Liver (tissue), 9 donors: ENCODE data around the gene TBC1D5. TPM values are rescaled to one million over a fixed set of nuclear protein-coding genes. Genes with fewer than 3 reads are reported as not detected.

Experiments used
- DNase-seq: peaks from one replicate; pipeline ENCODE4 v3.0.0-alpha.2; 2017; ENCODE audit warnings: low spot score
- H3K27ac ChIP-seq, 2 donors: one replicate each; pipeline ENCODE4 v1.7.0; 2013; ENCODE audit warnings: inconsistent platforms in 2 of 2, low read length in 2 of 2, control low read depth in 1 of 2, low read depth in 1 of 2, mild to moderate bottlenecking in 1 of 2
- H3K27me3 ChIP-seq, 4 donors: one replicate each; pipeline versions ENCODE4 v1.6.1 to v1.7.0; 2013; ENCODE audit warnings: low read length in 3 of 4, inconsistent platforms in 1 of 4, mild to moderate bottlenecking in 1 of 4, moderate library complexity in 1 of 4; ENCODE audit not compliant: control insufficient read depth in 4 of 4, insufficient read depth in 4 of 4
- H3K36me3 ChIP-seq, 4 donors: one replicate each; pipeline versions ENCODE4 v1.6.1 to v1.7.0; 2013; ENCODE audit warnings: low read length in 3 of 4, mild to moderate bottlenecking in 3 of 4, low read depth in 1 of 4, moderate library complexity in 1 of 4; ENCODE audit not compliant: control insufficient read depth in 4 of 4, insufficient read depth in 3 of 4
- H3K4me1 ChIP-seq, 4 donors: one replicate each; pipeline versions ENCODE4 v1.6.1 to v1.7.0; 2013; ENCODE audit warnings: low read length in 3 of 4, mild to moderate bottlenecking in 3 of 4, moderate library complexity in 1 of 4; ENCODE audit not compliant: control insufficient read depth in 4 of 4, insufficient read depth in 4 of 4
- H3K4me3 ChIP-seq, 3 donors: one replicate each; pipeline versions ENCODE4 v1.6.1 to v1.7.0; 2013; ENCODE audit warnings: low read length in 3 of 3, control low read depth in 1 of 3, low read depth in 1 of 3, mild to moderate bottlenecking in 1 of 3
- H3K9ac ChIP-seq, 2 donors: one replicate each; pipeline ENCODE4 v1.7.0; 2013; ENCODE audit warnings: low read length in 2 of 2, mild to moderate bottlenecking in 2 of 2, moderate library complexity in 2 of 2, control low read depth in 1 of 2, low read depth in 1 of 2
- H3K9me3 ChIP-seq, 4 donors: one replicate each; pipeline versions ENCODE4 v1.6.1 to v1.7.0; 2013; ENCODE audit warnings: low read length in 3 of 4; ENCODE audit not compliant: control insufficient read depth in 4 of 4
- EGR1 ChIP-seq, 2 donors: IDR thresholded peaks; 2 replicates each; pipeline ENCODE4 v1.6.1; 2016 to 2018; ENCODE audit warnings: antibody characterized with exemption in 2 of 2, low read depth in 2 of 2
- FOXA1 ChIP-seq: IDR thresholded peaks from 2 replicates; pipeline ENCODE4 v1.6.1; 2016; ENCODE audit warnings: antibody characterized with exemption
- FOXA2 ChIP-seq: IDR thresholded peaks from 2 replicates; pipeline ENCODE4 v1.6.1; 2016; ENCODE audit warnings: antibody characterized with exemption
- GABPA ChIP-seq, 2 donors: IDR thresholded peaks in 1 of 2; conservative IDR thresholded peaks in 1 of 2; 2 replicates each; pipeline ENCODE4 v1.6.1; 2016; ENCODE audit warnings: antibody characterized with exemption in 2 of 2, mild to moderate bottlenecking in 1 of 2, moderate library complexity in 1 of 2
- HNF4A ChIP-seq, 2 donors: conservative IDR thresholded peaks; 2 replicates each; pipeline ENCODE4 v1.6.1; 2016; ENCODE audit warnings: antibody characterized with exemption in 2 of 2, mild to moderate bottlenecking in 2 of 2
- HNF4G ChIP-seq: IDR thresholded peaks from 2 replicates; pipeline ENCODE4 v1.6.1; 2016; ENCODE audit warnings: antibody characterized with exemption
- NR2F2 ChIP-seq: IDR thresholded peaks from 2 replicates; pipeline ENCODE4 v1.6.1; 2016; ENCODE audit warnings: antibody characterized with exemption
- RAD21 ChIP-seq, 2 donors: IDR thresholded peaks; 2 replicates each; pipeline ENCODE4 v1.6.1; 2016; ENCODE audit warnings: antibody characterized with exemption in 2 of 2, mild to moderate bottlenecking in 2 of 2
- REST ChIP-seq: IDR thresholded peaks from 2 replicates; pipeline ENCODE4 v1.6.1; 2016; ENCODE audit warnings: antibody characterized with exemption, mild to moderate bottlenecking
- RXRA ChIP-seq, 2 donors: IDR thresholded peaks; 2 replicates each; pipeline ENCODE4 v1.6.1; 2017 to 2018; ENCODE audit warnings: antibody characterized with exemption in 2 of 2, mild to moderate bottlenecking in 1 of 2
- SP1 ChIP-seq: IDR thresholded peaks from 2 replicates; pipeline ENCODE4 v1.6.1; 2018; ENCODE audit warnings: antibody characterized with exemption, mild to moderate bottlenecking
- TAF1 ChIP-seq: conservative IDR thresholded peaks from 2 replicates; pipeline ENCODE4 v1.6.1; 2016; ENCODE audit warnings: antibody characterized with exemption, mild to moderate bottlenecking
- YY1 ChIP-seq: IDR thresholded peaks from 2 replicates; pipeline ENCODE4 v1.6.1; 2016; ENCODE audit warnings: antibody characterized with exemption, mild to moderate bottlenecking
- ZBTB33 ChIP-seq: IDR thresholded peaks from 2 replicates; pipeline ENCODE4 v1.6.1; 2016; ENCODE audit warnings: antibody characterized with exemption
- WGBS: extraction: QIAGEN DNeasy Blood & Tissue Kit; methylation state at CpG from one replicate; pipeline ENCODE4 v1.1.7; 2013; 5-methylcytosine and 5-hydroxymethylcytosine counted together
- polyA plus RNA-seq, 2 donors: library from polyadenylated mRNA; stranded (reverse) in 1 of 2; unstranded in 1 of 2; fragments of 200-250 nt in 1 of 2; fragments of >200 nt in 1 of 2; fragmentation: Nextera tagmentation in 1 of 2; extraction: Ambion mirVana in 1 of 2; gene quantifications; one replicate each; pipeline versions ENCODE4 v1.2.1 to v1.2.3, GENCODE V29; 2013 to 2015
- total RNA-seq, 2 donors: library from RNA; depleted of rRNA; stranded (reverse); fragments of >200 nt; gene quantifications; one replicate each; pipeline ENCODE4 v1.2.3, GENCODE V29; 2014
- TF ChIP-seq, protein P1 (sequence below): fragments of 150-350 bp; IDR thresholded peaks from 2 replicates; pipeline ENCODE4 v1.5.1; 2017; ENCODE audit warnings: improper control_type of control experiment, low read depth, low read length; ENCODE audit not compliant: missing input control
- TF ChIP-seq, protein P2 (sequence below): IDR thresholded peaks from 2 replicates; pipeline ENCODE4 v1.6.1; 2016; ENCODE audit warnings: antibody characterized with exemption
- donor health status: healthy.
- donor health status: healthy.
- donor health status: healthy.
- donor health status: healthy.
- donor health status: healthy.

Gene TBC1D5
- total and polyA plus RNA-seq, 4 donors = 9.1 to 45.6 (median 25.6) TPM

- TF ChIP-seq SP1 (no peak), REST (no peak), EGR1 (IDR thresholded peaks at IDR 0.05; ENCODE audit: low read depth in 2 of 2) (no peak), NR2F2 (no peak), TAF1 (no peak), FOXA2 (no peak), RAD21 (IDR thresholded peaks at IDR 0.05) (no peak)
- TF ChIP-seq, protein P1, sequence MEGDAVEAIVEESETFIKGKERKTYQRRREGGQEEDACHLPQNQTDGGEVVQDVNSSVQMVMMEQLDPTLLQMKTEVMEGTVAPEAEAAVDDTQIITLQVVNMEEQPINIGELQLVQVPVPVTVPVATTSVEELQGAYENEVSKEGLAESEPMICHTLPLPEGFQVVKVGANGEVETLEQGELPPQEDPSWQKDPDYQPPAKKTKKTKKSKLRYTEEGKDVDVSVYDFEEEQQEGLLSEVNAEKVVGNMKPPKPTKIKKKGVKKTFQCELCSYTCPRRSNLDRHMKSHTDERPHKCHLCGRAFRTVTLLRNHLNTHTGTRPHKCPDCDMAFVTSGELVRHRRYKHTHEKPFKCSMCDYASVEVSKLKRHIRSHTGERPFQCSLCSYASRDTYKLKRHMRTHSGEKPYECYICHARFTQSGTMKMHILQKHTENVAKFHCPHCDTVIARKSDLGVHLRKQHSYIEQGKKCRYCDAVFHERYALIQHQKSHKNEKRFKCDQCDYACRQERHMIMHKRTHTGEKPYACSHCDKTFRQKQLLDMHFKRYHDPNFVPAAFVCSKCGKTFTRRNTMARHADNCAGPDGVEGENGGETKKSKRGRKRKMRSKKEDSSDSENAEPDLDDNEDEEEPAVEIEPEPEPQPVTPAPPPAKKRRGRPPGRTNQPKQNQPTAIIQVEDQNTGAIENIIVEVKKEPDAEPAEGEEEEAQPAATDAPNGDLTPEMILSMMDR = no peak
- Histone ChIP-seq H3K4me3 (no peak overlapping the region), H3K9me3 (peaks cover 0 to 2% (median 0%) of the 10 kb centered on the region in 4 donors), H3K4me1 (no peaks in the 10 kb centered on the region), H3K27me3 (no peaks in the 10 kb centered on the region), H3K9ac (no peak overlapping the region), H3K27ac (no peak overlapping the region), H3K36me3 (no peaks in the 10 kb centered on the region)
- no peak for DNase-seq
- WGBS = 88% methylated on average over 4 of the region's 4 CpGs
These were observed 622.3 kb downstream of the TBC1D5 start for GRCh38 chr3:17120115-17120514.

- WGBS = 90% methylated on average over 5 of the region's 5 CpGs
- peak; percentile 66 for DNase-seq
- TF ChIP-seq TAF1 = no peak
- TF ChIP-seq, protein P1 = no peak
- TF ChIP-seq GABPA (IDR thresholded peaks at IDR 0.05 in 1 of 2, conservative IDR thresholded peaks at IDR 0.05 in 1 of 2) = no peak
- TF ChIP-seq FOXA2 = no peak
- no peak for TF ChIP-seq HNF4A (conservative IDR thresholded peaks at IDR 0.05)
- no peak for TF ChIP-seq NR2F2
- TF ChIP-seq RXRA (IDR thresholded peaks at IDR 0.05) = no peak
- TF ChIP-seq SP1 = no peak
- no peak for TF ChIP-seq EGR1 (IDR thresholded peaks at IDR 0.05; ENCODE audit: low read depth in 2 of 2)
- no peak for TF ChIP-seq ZBTB33
- TF ChIP-seq FOXA1 = no peak
- no peak for TF ChIP-seq HNF4G
- TF ChIP-seq, protein P2, sequence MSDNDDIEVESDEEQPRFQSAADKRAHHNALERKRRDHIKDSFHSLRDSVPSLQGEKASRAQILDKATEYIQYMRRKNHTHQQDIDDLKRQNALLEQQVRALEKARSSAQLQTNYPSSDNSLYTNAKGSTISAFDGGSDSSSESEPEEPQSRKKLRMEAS = no peak
- no peak for TF ChIP-seq REST
- TF ChIP-seq YY1 = no peak
These were observed 623.0 kb downstream of the TBC1D5 start for GRCh38 chr3:17119201-17120072.

More at GRCh38 chr3:17119201-17120072, 623.0 kb downstream of the TBC1D5 start:
- no peaks in the 10 kb centered on the region for H3K27me3 ChIP-seq
- no peaks in the 10 kb centered on the region for H3K4me1 ChIP-seq
- H3K4me3 ChIP-seq = no peak overlapping the region
- H3K36me3 ChIP-seq = no peaks in the 10 kb centered on the region
- no peak overlapping the region for H3K27ac ChIP-seq
- peaks cover 0 to 2% (median 0%) of the 10 kb centered on the region in 4 donors for H3K9me3 ChIP-seq
- no peak overlapping the region for H3K9ac ChIP-seq
